ENCODE data around the gene CHTOP. TPM values are rescaled to one million over a fixed set of nuclear protein-coding genes. Genes with fewer than 3 reads are reported as not detected.

Gene CHTOP
- total and polyA plus RNA-seq, 2 of the 4 experiments (the other 2 are of a cell fraction) = 33.9 to 50.8 TPM

- H3K18ac ChIP-seq (ENCODE audit: low read depth, low read length) = no peak overlapping the region
- CTCF ChIA-PET = interaction anchor here (0.6 kb wide), 1 partner anchor 134 kb away, joined by 3 read pairs; no protein-coding TSS in a partner anchor
- H3K23ac ChIP-seq (ENCODE audit: low read depth, low read length) = no peak overlapping the region
- H4K5ac ChIP-seq (ENCODE audit: low read depth, low read length) = no peak overlapping the region
- POLR2A ChIA-PET (ENCODE audit: unreplicated experiment) = no interaction called here
- H3K4me2 ChIP-seq (ENCODE audit: low read depth, low read length) = no peak overlapping the region
- H3K56ac ChIP-seq (ENCODE audit: extremely low read depth, insufficient read depth, low read length) = no peak overlapping the region
- no peak overlapping the region for H2AFZ ChIP-seq (replicated peaks; ENCODE audit: low read length, poor library complexity)
- H4K8ac ChIP-seq (ENCODE audit: low read depth in 2 of 2, low read length in 2 of 2) = no peak overlapping the region
- H2AK5ac ChIP-seq (ENCODE audit: low read depth, low read length) = no peak overlapping the region
- no peak overlapping the region for H4K91ac ChIP-seq (ENCODE audit: insufficient read depth, low read depth, low read length)
- H2BK120ac ChIP-seq (ENCODE audit: low read depth, low read length) = no peak overlapping the region
- H3K9ac ChIP-seq (ENCODE audit: low read depth, low read length) = no peak overlapping the region
- no peak overlapping the region for H2BK20ac ChIP-seq (ENCODE audit: low read depth, low read length)
- peaks cover 2% of the 10 kb centered on the region for H3K4me1 ChIP-seq (ENCODE audit: control insufficient read depth, insufficient read depth, low read length)
- no peaks in the 10 kb centered on the region; the same call in 1 of the 2 replicates for H4K20me1 ChIP-seq (ENCODE audit: insufficient read depth, low read length)
- peaks cover 18% of the 10 kb centered on the region for H3K27me3 ChIP-seq (ENCODE audit: control insufficient read depth, insufficient read depth, low read length)
- no peak overlapping the region for H2AK9ac ChIP-seq (replicated peaks; ENCODE audit: low read depth, low read length, poor library complexity)
- H3K14ac ChIP-seq (replicated peaks; ENCODE audit: low read depth, low read length) = no peak overlapping the region
- WGBS, 2 experiments (ENCODE audit: extremely low coverage in 2 of 2, insufficient read length in 1 of 2) = no CpG with 5 or more reads among the region's 4 CpGs
- TF ChIP-seq MAFK (IDR thresholded peaks at IDR 0.05; ENCODE audit: low read depth, low read length) = no peak
- no peak for TF ChIP-seq RCOR1 (IDR thresholded peaks at IDR 0.05; ENCODE audit: insufficient replicate concordance, low read length)
- TF ChIP-seq MAZ (IDR thresholded peaks at IDR 0.05; ENCODE audit: borderline replicate concordance, low read depth, low read length) = no peak
- no peak for TF ChIP-seq RFX5 (IDR thresholded peaks at IDR 0.05; ENCODE audit: low read depth, low read length)
- no peak for TF ChIP-seq CEBPB (IDR thresholded peaks at IDR 0.05; ENCODE audit: low read depth, low read length)
- no peak for TF ChIP-seq NFE2L2 (IDR thresholded peaks at IDR 0.05; ENCODE audit: low read depth, low read length)
- no peak for TF ChIP-seq USF2 (IDR thresholded peaks at IDR 0.05; ENCODE audit: low read depth, low read length)
- TF ChIP-seq ELK1 (IDR thresholded peaks at IDR 0.05; ENCODE audit: borderline replicate concordance, low read depth, low read length) = no peak
- no peak for TF ChIP-seq SMC3 (IDR thresholded peaks at IDR 0.05; ENCODE audit: low read depth, low read length)
- TF ChIP-seq RAD21 (IDR thresholded peaks at IDR 0.05; ENCODE audit: low read length) = no peak
- no peak for TF ChIP-seq MXI1 (IDR thresholded peaks at IDR 0.05; ENCODE audit: borderline replicate concordance, low read depth, low read length)
- TF ChIP-seq POLR2A (IDR thresholded peaks at IDR 0.05; ENCODE audit: low read depth, low read length) = no peak
- dilution Hi-C loops (cut with HindIII; ENCODE audit: low sequenced_read_pairs, unreplicated experiment) = no loop called here
- H3K27ac ChIP-seq (ENCODE audit: insufficient read depth, low read length) = no peak overlapping the region
- H2BK5ac ChIP-seq (ENCODE audit: low read depth, low read length, poor library complexity, severe bottlenecking) = no peak overlapping the region
- no peak overlapping the region for H3K4me3 ChIP-seq (ENCODE audit: insufficient read depth, low read depth, low read length)
- in situ Hi-C loops (cut with MboI; ENCODE audit: low sequenced_read_pairs) = no loop called here
- no peak overlapping the region for H2BK15ac ChIP-seq (ENCODE audit: low read depth, low read length)
- no peaks in the 10 kb centered on the region for H3K79me1 ChIP-seq (ENCODE audit: low read depth in 1 of 2, low read length in 2 of 2)
- no peaks in the 10 kb centered on the region for H3K36me3 ChIP-seq (ENCODE audit: control insufficient read depth, insufficient read depth, low read length)
- no peak for ATAC-seq (ENCODE audit: low read depth)
- DNase-seq = no peak
- no peaks in the 10 kb centered on the region for H3K9me3 ChIP-seq (ENCODE audit: control insufficient read depth, insufficient read depth, low read length)
- no peaks in the 10 kb centered on the region for H3K9me1 ChIP-seq (ENCODE audit: insufficient read depth, low read length)
- intact Hi-C loops (cut with micrococcal nuclease) = no loop called here
- no peak overlapping the region for H3K4ac ChIP-seq (ENCODE audit: low read depth, low read length)
- no TSS peak for BruUV-seq (replicated peaks)
Observed at GRCh38 chr1:153693466-153693865, 59.6 kb downstream of the CHTOP start.
